Endometrial microvascular endothelial cells (primary cell): Measurements from ENCODE around the gene TRAM2. TPM values are rescaled to one million over a fixed set of nuclear protein-coding genes. Genes with fewer than 3 reads are reported as not detected.
"Not testable (repeated sequence)": the region's sequence is repeated elsewhere in the genome, so short reads cannot be mapped to it uniquely, and the experiment has no call there.

Source experiments
- in situ Hi-C: cut with HindIII; loops from 2 replicates; pipeline ENCODE4 v1.10.0; 2017; ENCODE audit warnings: low sequenced_read_pairs, low pct_unique_long_range_greater_than_20kb; ENCODE audit errors: inconsistent ontology term
- total RNA-seq: library from RNA; depleted of rRNA; stranded (reverse); fragments of >200 nt; gene quantifications from one replicate; pipeline ENCODE4 v1.2.3, GENCODE V29; 2015; ENCODE audit errors: inconsistent ontology term

Gene TRAM2
- total RNA-seq, 1 donor from 2014 or later: 107 TPM

DNA sequence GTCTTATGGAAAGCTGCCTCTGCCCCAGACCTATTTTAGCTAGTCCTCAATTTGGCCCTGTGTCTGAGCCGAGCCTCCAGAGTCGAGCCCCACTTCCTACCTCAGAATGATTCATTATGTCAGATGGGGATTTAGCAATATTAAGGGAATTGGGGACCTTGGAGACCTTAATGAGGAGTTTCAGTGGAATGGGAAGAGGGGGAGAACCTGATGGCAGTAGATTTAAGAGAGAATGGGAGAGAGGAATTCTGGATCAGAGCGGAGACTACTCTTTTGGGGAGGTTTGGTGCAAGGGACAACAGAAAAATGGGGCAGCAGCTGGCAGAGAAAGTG, 93.2 kb downstream of the TRAM2 start:
- in situ Hi-C loops: no loop called here

DNA sequence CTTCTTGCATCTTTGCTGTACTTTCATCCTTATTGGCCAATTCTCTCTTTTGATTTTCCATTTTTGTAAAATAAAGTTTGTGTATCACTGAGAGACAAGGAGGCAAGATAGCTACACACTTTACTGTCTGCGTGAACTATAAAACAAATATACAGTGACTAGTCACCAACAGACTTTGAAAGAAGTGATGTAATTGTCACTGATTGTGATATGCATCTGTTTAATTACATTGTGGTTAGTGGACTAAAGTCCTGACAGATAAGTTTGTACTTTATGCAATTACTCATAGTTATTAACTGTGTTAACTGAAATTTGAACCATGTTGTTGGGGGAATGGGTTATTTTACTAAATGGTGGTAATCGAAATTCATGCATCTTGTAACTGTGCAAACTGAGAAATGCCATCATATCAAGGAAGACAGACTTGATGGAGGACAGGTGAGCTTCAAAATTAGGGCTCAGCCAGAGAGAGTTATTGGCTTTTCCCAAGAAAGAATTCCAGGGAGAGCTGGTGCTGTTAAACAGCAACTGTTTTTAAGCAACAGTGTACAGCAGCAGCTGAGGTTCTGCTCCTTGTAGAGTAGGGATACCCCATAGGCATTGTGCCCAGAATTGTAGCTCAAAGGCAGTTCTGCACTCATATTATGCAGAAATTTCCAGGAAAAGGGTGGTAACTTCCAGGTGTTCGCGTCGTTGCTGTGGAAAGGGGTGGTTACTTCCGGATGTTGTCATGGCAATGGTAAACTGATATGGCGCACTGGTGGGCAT, 93.8 kb downstream of the TRAM2 start:
- in situ Hi-C loops: no loop called here

- in situ Hi-C loops: no loop called here
Observed at GRCh38 chr6:52475307-52475706, 101.6 kb downstream of the TRAM2 start.

- in situ Hi-C loops: no loop called here
Observed at GRCh38 chr6:52474173-52474572, 102.7 kb downstream of the TRAM2 start.

- in situ Hi-C loops: not testable (repeated sequence)
Observed at GRCh38 chr6:52461194-52461593, 115.7 kb downstream of the TRAM2 start.

DNA sequence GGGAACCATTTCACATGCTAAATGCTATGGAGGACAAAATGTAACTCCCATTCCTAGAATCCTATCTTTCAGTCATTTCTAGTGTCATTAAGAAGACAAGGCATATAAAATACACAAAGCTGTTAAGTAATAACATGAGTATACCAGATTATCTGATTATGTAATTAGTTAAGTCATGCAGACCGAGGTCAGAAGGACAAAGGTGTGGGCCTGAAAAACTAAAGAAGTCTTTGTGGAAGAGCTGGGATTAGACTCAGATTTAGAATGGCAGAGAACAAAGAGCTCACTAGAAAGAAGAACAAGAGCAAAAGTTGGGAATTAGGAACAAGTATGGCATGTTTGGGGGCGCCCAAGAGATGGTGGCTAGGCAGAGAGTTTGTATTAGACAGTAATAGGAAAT, 119.8 kb downstream of the TRAM2 start:
- in situ Hi-C loops: no loop called here

- in situ Hi-C loops: no loop called here
Observed at GRCh38 chr6:52454556-52454955, 122.3 kb downstream of the TRAM2 start.

Other genes with a start within 250 kb of the TRAM2 start
- 19.0 TPM for gene PAQR8, start 214.9 kb downstream of the TRAM2 start, total RNA-seq
- 24.4 TPM for gene EFHC1, start 156.7 kb downstream of the TRAM2 start, total RNA-seq
- 71.1 TPM for gene TMEM14A, start 94.1 kb upstream of the TRAM2 start, total RNA-seq
- not detected for gene GSTA2, start 186.4 kb upstream of the TRAM2 start, total RNA-seq
- gene GSTA1, start 226.8 kb upstream of the TRAM2 start, total RNA-seq: not detected